ENCODE results near the gene NUDT22.

Gene NUDT22

GRCh38 chr11:64275031-64275800 is 49.1 kb downstream of the NUDT22 start:
- H3K4me3 ChIP-seq (ENCODE audit: control insufficient read depth, low read depth, low read length): no peak overlapping the region
- TF ChIP-seq, protein P1, sequence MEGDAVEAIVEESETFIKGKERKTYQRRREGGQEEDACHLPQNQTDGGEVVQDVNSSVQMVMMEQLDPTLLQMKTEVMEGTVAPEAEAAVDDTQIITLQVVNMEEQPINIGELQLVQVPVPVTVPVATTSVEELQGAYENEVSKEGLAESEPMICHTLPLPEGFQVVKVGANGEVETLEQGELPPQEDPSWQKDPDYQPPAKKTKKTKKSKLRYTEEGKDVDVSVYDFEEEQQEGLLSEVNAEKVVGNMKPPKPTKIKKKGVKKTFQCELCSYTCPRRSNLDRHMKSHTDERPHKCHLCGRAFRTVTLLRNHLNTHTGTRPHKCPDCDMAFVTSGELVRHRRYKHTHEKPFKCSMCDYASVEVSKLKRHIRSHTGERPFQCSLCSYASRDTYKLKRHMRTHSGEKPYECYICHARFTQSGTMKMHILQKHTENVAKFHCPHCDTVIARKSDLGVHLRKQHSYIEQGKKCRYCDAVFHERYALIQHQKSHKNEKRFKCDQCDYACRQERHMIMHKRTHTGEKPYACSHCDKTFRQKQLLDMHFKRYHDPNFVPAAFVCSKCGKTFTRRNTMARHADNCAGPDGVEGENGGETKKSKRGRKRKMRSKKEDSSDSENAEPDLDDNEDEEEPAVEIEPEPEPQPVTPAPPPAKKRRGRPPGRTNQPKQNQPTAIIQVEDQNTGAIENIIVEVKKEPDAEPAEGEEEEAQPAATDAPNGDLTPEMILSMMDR (conservative IDR thresholded peaks at IDR 0.05; ENCODE audit: control insufficient read depth, insufficient read depth, low read depth, low read length): no peak
- no peak for DNase-seq (ENCODE audit: low read depth)

GRCh38 chr11:64275841-64276240 is 49.8 kb downstream of the NUDT22 start:
- no peak overlapping the region for H3K4me3 ChIP-seq (ENCODE audit: control insufficient read depth, low read depth, low read length)
- TF ChIP-seq, protein P1 (conservative IDR thresholded peaks at IDR 0.05; ENCODE audit: control insufficient read depth, insufficient read depth, low read depth, low read length): no peak
- no peak for DNase-seq (ENCODE audit: low read depth)

DNA sequence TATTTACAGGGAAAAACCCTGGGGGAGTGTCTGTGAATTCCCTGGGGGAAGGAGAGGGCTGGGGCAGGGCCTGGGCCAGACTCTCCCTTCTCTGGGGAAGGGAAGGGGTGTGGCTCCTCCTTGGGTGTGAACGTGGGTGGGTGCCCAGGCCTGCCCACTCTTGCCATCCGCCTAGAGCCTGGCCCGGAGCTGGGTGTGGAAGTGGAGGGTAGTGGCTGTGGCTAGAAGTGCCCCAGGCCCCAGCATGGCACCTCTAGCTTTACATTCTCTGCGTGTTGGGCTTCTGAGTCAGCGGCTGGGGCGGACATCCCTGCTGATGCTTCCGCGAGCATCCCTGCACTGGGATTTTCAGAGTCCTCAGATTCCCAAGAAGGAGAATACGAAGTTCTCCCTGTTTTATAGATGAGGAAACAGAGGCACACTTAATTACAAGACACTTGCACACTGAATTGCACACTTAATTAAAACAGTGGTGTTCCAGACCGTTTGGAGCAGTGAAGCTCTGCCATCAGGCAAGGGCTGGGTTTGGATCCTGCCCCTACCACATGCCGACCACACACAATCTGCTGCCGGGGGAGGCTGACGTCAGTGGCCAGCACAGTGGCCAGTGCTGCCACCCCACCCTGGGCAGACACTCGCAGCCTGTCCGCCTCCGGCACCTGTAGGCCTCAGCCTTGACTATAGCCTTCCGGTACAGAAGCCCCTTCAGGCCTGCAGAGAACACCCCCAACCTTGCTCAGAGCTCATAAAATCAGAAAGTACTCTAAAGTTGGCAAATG is 50.8 kb downstream of the NUDT22 start:
- DNase-seq (ENCODE audit: low read depth): no peak
- no peak overlapping the region for H3K4me3 ChIP-seq (ENCODE audit: control insufficient read depth, low read depth, low read length)
- TF ChIP-seq, protein P1 (conservative IDR thresholded peaks at IDR 0.05; ENCODE audit: control insufficient read depth, insufficient read depth, low read depth, low read length): no peak

- H3K4me3 ChIP-seq (ENCODE audit: control insufficient read depth, low read depth, low read length): no peak overlapping the region
- TF ChIP-seq, protein P1 (conservative IDR thresholded peaks at IDR 0.05; ENCODE audit: control insufficient read depth, insufficient read depth, low read depth, low read length): no peak
Measured at GRCh38 chr11:64278576-64279190, 52.6 kb downstream of the NUDT22 start.

More at GRCh38 chr11:64278576-64279190, 52.6 kb downstream of the NUDT22 start:
- no peak for DNase-seq (ENCODE audit: low read depth)

Measured in fibroblast of mammary gland (primary cell).